Activated CD4-positive, CD25-positive, alpha-beta regulatory T cell treated with anti-CD3 and anti-CD28 coated beads, Interleukin-2, amount 50 U/mL, for 16 hours (primary cell): ENCODE results near the gene DNAI2.

Source experiments
- DNase-seq: peaks from one replicate; pipeline ENCODE4 v3.0.0-alpha.2; 2020; ENCODE audit warnings: low read depth, low spot score

The DNAI2 gene

DNA sequence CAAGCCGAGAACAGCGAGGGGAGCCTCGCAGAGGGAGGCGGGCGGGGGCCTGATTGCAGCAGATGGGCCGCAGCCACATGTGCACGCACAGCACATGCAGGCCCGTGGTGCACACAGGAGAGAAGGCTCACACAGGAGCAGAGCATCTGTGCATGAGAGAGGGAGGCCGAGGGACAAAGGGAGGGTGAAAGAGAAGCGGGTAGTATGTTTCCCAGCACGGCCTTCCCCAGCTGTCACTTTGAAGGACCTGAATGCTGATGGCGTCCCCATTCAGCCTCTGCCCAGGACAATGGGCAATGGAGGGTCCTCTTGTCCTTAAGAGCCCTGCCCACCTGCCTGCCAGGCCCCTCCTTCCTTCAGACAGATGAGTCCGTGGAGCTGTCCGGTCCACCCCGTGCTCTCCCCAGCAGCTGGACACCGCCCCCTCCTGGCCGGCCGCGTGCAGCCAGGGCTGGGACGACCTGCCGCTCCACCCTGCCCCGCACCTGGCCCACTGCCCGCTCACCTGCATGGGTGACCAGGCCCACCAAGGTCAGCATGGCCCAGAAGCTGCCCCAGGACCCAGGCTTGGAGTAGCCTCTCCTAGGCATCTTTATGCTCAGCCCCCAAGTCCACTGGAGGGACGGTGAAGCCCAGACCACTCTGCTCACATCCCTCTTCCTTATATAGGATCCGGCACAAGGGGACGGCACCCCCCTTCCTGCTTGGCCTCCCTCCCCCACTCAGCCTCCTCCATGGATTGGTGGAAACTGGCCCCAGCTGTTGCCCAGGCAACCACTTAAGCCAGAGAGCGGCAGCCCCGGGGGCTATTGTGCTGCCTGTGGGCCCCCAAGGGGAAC, 87.4 kb downstream of the DNAI2 start, which contains the start of gene BTBD17:
Gene BTBD17 (minus strand): TSS at position 639 of the 839 bp plus-strand sequence. CDS start 49 bp downstream, at position 590.
- no peak for DNase-seq

DNA sequence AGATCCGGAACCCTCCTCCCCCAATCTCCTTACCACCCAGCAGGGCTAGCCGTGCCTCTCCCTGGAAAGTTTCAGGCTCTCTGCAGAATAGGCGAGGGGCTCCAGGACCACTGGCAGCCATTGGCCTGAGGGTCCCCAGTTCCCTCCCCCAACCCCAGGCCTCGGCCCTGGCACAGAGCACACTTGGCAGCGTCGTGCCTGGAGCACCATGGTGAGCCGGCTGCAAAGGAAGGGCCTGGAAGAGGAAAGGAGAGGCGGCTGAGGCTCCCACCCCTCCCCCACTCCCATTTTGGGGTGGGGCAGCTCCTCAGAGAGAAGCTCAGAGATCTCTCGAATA, 88.0 kb downstream of the DNAI2 start:
- DNase-seq: no peak

DNA sequence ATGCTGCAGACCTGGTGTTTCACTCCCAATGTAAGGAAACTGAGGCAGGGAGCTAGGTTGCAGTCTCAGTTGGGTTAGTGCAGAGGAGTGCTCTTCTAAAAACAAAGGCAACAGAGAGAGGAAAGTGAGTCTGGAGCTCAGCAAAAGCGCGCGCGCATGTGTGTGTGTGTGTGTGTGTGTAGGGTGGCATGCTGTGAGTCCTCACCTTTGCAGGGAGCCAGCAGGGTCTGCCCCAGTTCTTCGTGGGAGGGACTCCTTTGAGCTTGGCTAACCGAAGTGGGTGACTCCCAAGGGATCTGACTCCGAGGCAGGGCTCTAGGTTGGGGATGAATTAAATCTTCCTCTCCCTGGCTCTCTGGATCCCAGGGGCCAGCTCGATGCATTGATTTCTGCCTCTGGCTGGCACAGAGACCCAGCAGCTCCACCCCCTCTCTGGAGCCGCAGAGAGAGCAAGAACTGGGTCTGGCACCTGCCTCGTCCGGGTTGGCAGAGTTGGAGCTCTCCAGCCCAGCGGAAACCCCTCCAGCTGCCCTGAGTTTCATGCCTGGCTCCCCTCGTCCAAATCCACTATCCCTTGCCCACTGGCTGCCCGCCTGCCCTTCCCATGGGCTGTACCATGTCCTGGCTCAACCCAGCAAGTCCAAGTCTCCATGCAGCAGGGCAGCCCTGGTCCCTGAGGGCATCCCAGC, 88.9 kb downstream of the DNAI2 start:
- DNase-seq: no peak
